Caco-2 (cell line): ENCODE data around the gene AGO3. TPM values are rescaled to one million over a fixed set of nuclear protein-coding genes. Genes with fewer than 3 reads are reported as not detected.

ENCODE experiments used
- BruUV-seq: library from RNA; stranded (reverse); fragments of 400-500 nt; replicated peaks from 2 replicates; lab custom pipeline; 2021; lab: Mats Ljungman, UMichigan
- CTCF ChIA-PET: fragments of 300-600 bp; sonication (Branson Sonifier 250); formaldehyde crosslinking; loops from one replicate; lab custom pipeline; 2022; ENCODE audit warnings: antibody characterized with exemption; lab: Charles Lee
- POLR2A ChIA-PET: fragments of 300-600 bp; sonication (Branson Sonifier 250); formaldehyde crosslinking; loops from one replicate; lab custom pipeline; 2022; ENCODE audit warnings: antibody characterized with exemption; lab: Charles Lee
- DNase-seq, 2 experiments: peaks; one replicate each; pipeline versions ENCODE4 v3.0.0 to v3.0.0-alpha.2; 2020 to 2022
- H3K27me3 ChIP-seq: replicated peaks from 2 replicates; pipeline ENCODE4 v1.6.0; 2011; ENCODE audit warnings: low read length; ENCODE audit not compliant: control insufficient read depth, insufficient read depth
- H3K36me3 ChIP-seq: 2 replicates; pipeline ENCODE4 v1.5.1; 2011; ENCODE audit warnings: low read length; ENCODE audit not compliant: control insufficient read depth, insufficient read depth
- H3K4me1 ChIP-seq: fragments of 250-450 bp; sonication (Bioruptor Pico); 2 replicates; pipeline ENCODE4 v1.5.1; 2020; ENCODE audit warnings: mild to moderate bottlenecking
- H3K4me3 ChIP-seq: 2 replicates; pipeline ENCODE4 v1.5.1; 2011; ENCODE audit warnings: low read depth, mild to moderate bottlenecking, control low read depth, low read length
- H3K9me3 ChIP-seq: fragments of 250-450 bp; sonication (Bioruptor Pico); 2 replicates; pipeline ENCODE4 v1.5.1; 2020; ENCODE audit warnings: mild to moderate bottlenecking, moderate library complexity
- H3K27ac Mint-ChIP-seq: one replicate; pipeline ENCODE4 v1.8.0; 2022; ENCODE audit warnings: mixed read lengths; ENCODE audit not compliant: unreplicated experiment
- H3K27me3 Mint-ChIP-seq: one replicate; pipeline ENCODE4 v1.8.0; 2022; ENCODE audit warnings: mixed read lengths; ENCODE audit not compliant: insufficient read depth, unreplicated experiment
- H3K36me3 Mint-ChIP-seq: one replicate; pipeline ENCODE4 v1.8.0; 2022; ENCODE audit warnings: mild to moderate bottlenecking, mixed read lengths; ENCODE audit not compliant: insufficient read depth, unreplicated experiment
- H3K4me1 Mint-ChIP-seq: one replicate; pipeline ENCODE4 v1.8.0; 2022; ENCODE audit warnings: low read depth, mixed read lengths; ENCODE audit not compliant: unreplicated experiment
- H3K4me3 Mint-ChIP-seq: one replicate; pipeline ENCODE4 v1.8.0; 2022; ENCODE audit warnings: mild to moderate bottlenecking, moderate library complexity, mixed read lengths; ENCODE audit not compliant: unreplicated experiment
- H3K9me3 Mint-ChIP-seq: one replicate; pipeline ENCODE4 v1.8.0; 2022; ENCODE audit warnings: mixed read lengths; ENCODE audit not compliant: unreplicated experiment
- CTCF ChIP-seq, 2 experiments: fragments of 200-600 bp in 1 of 2; IDR thresholded peaks; 1 replicate in 1 of 2; 2 replicates in 1 of 2; pipeline versions ENCODE4 v1.5.1 to v1.8.0; 2011 to 2022; ENCODE audit warnings: antibody characterized with exemption in 1 of 2, control low read depth in 1 of 2, inconsistent platforms in 1 of 2, low read depth in 1 of 2, low read length in 1 of 2, mild to moderate bottlenecking in 1 of 2, moderate library complexity in 1 of 2; ENCODE audit not compliant: insufficient read depth in 1 of 2, severe bottlenecking in 1 of 2, unreplicated experiment in 1 of 2
- intact Hi-C: fragments of 100-400 bp; cut with micrococcal nuclease; formaldehyde crosslinking; loops from one replicate; pipeline ENCODE4 v1.10.0; 2022; ENCODE audit not compliant: unreplicated experiment
- total RNA-seq: library from RNA; stranded (reverse); gene quantifications from 2 replicates; pipeline ENCODE4 v1.2.3, GENCODE V29; 2022

Gene AGO3
- total RNA-seq, 1 experiment from 2014 or later: 18.1 TPM

GRCh38 chr1:35915693-35916092 lies 15.2 kb upstream of the AGO3 start:
- CTCF ChIA-PET: no interaction called here
- no peaks in the 10 kb centered on the region for H3K4me1 Mint-ChIP-seq

GRCh38 chr1:35923791-35924221 lies 7.1 kb upstream of the AGO3 start:
- H3K4me1 Mint-ChIP-seq: no peaks in the 10 kb centered on the region
- CTCF ChIA-PET: no interaction called here

More at GRCh38 chr1:35915693-35916092, 15.2 kb upstream of the AGO3 start:
- DNase-seq: no peak
- Histone ChIP-seq H3K9me3 (no peaks in the 10 kb centered on the region), H3K36me3 (no peaks in the 10 kb centered on the region; the same call in 1 of the 2 replicates), H3K4me3 (no peak overlapping the region), H3K27me3 (no peaks in the 10 kb centered on the region), H3K4me1 (no peaks in the 10 kb centered on the region)
- BruUV-seq: no TSS peak
- peaks cover 49% of the 10 kb centered on the region for H3K36me3 Mint-ChIP-seq
- no peak overlapping the region for H3K4me3 Mint-ChIP-seq
- TF ChIP-seq CTCF (IDR thresholded peaks at IDR 0.05; ENCODE audit: insufficient read depth in 1 of 2, low read depth in 1 of 2, low read length in 1 of 2, severe bottlenecking in 1 of 2, unreplicated experiment in 1 of 2): no peak
- no peaks in the 10 kb centered on the region for H3K9me3 Mint-ChIP-seq
- intact Hi-C loops: no loop called here
- no peaks in the 10 kb centered on the region for H3K27me3 Mint-ChIP-seq
- no peak overlapping the region for H3K27ac Mint-ChIP-seq
- POLR2A ChIA-PET: no interaction called here

GRCh38 chr1:35924838-35925237 lies 6.1 kb upstream of the AGO3 start:
- ChIA-PET CTCF (no interaction called here), POLR2A (no interaction called here)
- H3K27me3 ChIP-seq: no peaks in the 10 kb centered on the region
- no peak for DNase-seq
- H3K9me3 ChIP-seq: no peaks in the 10 kb centered on the region
- no peaks in the 10 kb centered on the region for H3K36me3 ChIP-seq
- no peak for TF ChIP-seq CTCF (IDR thresholded peaks at IDR 0.05; ENCODE audit: insufficient read depth in 1 of 2, low read depth in 1 of 2, low read length in 1 of 2, severe bottlenecking in 1 of 2, unreplicated experiment in 1 of 2)
- Mint-ChIP-seq H3K4me1 (peaks cover 9% of the 10 kb centered on the region), H3K27ac (peak overlapping the region; percentile 11), H3K9me3 (no peaks in the 10 kb centered on the region), H3K36me3 (peaks cover 14% of the 10 kb centered on the region), H3K4me3 (no peak overlapping the region), H3K27me3 (no peaks in the 10 kb centered on the region)
- BruUV-seq: no TSS peak
- no peaks in the 10 kb centered on the region for H3K4me1 ChIP-seq
- intact Hi-C loops: no loop called here
- H3K4me3 ChIP-seq: no peak overlapping the region

More at GRCh38 chr1:35923791-35924221, 7.1 kb upstream of the AGO3 start:
- H3K27ac Mint-ChIP-seq: no peak overlapping the region
- no peak overlapping the region for H3K4me3 Mint-ChIP-seq
- Histone ChIP-seq H3K9me3 (no peaks in the 10 kb centered on the region), H3K4me3 (no peak overlapping the region), H3K36me3 (no peaks in the 10 kb centered on the region), H3K4me1 (no peaks in the 10 kb centered on the region), H3K27me3 (no peaks in the 10 kb centered on the region)
- BruUV-seq: no TSS peak
- no peaks in the 10 kb centered on the region for H3K27me3 Mint-ChIP-seq
- POLR2A ChIA-PET: no interaction called here
- no peaks in the 10 kb centered on the region for H3K9me3 Mint-ChIP-seq
- no peak for DNase-seq
- intact Hi-C loops: no loop called here
- H3K36me3 Mint-ChIP-seq: peaks cover 9% of the 10 kb centered on the region
- TF ChIP-seq CTCF (IDR thresholded peaks at IDR 0.05; ENCODE audit: insufficient read depth in 1 of 2, low read depth in 1 of 2, low read length in 1 of 2, severe bottlenecking in 1 of 2, unreplicated experiment in 1 of 2): no peak
